ENCODE data around the gene GSS.
"Not testable (repeated sequence)": the region's sequence is repeated elsewhere in the genome, so short reads cannot be mapped to it uniquely, and the experiment has no call there.

GSS gene

DNA sequence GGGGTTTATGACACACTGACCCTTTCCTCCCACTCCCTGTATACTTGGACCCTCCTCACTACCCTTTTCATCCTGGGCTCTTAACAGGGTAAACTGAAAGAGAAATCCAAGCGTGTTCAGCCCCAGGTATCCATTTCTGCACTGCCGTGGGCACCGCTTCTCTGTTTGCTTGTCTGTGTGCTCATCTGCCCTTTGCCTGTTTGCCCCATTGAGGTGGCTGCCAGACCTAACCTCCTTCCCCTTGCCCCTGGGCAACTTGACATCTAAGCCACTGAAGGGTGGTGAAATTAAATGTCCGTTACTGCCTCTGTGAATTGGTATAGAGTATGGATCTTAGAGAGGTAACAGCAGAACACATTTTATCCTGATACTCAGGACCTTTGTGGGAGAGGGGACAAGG, 40.5 kb downstream of the GSS start:
- in situ Hi-C loops (cut with HindIII; ENCODE audit: low sequenced_read_pairs) = loop anchor here (25.0 kb wide), 1 partner anchor 122 kb away; no protein-coding TSS in a partner anchor

DNA sequence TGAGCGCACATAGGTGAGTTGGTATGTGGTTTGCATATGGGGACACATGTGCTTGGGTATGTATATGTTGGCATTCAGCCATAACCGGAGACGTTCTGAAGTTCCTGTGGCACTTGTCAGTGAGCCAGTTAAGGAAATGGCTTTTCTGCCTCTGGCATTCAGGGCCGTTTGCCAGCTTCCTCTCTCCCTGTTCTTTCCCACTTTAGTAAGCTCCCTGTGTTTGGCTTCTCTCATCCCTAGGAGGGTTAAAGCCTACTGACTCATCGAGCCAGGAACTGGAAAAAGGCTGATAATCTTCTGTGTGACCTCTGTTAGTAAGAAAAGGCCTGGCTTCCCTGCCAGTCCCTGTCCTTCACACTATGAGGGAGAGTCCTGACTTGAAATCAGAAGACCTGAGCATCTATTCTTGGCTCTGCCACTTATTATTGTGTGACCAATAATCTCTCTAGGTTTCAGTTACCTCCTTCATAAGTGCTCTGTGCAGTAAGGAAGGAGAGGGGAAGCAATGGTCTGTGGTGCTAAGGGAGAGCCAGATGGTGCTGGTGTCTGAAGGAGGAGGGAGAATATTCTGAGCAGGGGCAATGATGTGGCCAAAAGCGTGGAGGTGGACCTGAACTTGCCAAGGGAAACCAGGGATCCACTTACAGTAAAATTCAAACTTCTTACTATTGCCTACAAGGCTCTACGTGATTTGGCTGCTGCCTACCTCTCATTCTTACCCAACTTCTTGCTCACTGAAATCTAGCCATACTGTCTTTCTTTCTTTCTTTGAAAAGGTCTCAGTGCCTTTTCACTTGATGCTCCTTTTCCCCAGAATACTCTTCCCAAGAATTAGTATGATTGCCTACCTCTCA, 47.8 kb downstream of the GSS start:
- in situ Hi-C loops (cut with HindIII; ENCODE audit: low sequenced_read_pairs) = loop anchor here (25.0 kb wide), 1 partner anchor 129 kb away; no protein-coding TSS in a partner anchor

DNA sequence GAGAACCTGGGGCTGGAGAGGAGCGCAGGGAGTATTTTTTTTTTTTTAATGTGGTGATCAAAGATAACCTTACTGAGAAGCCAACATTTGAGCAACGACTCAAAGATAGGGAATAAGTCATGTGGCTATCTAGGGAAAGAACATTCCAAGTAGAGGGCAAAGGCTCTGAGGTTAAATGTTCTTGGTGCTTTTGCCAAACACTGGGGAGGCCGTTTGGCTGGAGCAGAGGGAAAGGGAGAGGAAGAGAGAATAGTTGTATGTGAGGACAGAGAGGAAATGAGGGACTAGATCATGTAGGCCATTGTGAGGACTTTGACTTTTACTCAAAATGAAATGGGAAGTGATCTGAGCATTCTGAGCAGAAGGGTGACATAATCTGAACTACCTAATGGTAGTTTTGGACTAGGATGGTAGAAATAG, 51.4 kb downstream of the GSS start:
- in situ Hi-C loops (cut with HindIII; ENCODE audit: low sequenced_read_pairs) = loop anchor here (25.0 kb wide), 1 partner anchor 133 kb away; no protein-coding TSS in a partner anchor

DNA sequence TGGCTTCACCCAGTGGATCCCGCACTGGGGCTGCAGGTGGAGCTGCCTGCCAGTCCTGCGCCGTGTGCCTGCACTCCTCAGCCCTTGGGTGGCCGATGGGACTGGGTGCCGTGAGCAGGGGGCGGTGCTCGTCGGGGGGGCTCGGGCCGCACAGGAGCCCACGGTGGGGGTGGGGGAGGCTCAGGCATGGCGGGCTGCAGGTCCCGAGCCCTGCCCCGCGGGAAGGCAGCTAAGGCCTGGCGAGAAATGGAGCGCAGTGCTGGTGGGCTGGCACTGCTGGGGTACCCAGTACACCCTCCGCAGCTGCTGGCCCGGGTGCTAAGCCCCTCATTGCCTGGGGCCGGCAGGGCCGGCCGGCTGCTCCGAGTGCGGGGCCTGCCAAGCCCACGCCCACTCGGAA, 56.9 kb downstream of the GSS start:
- in situ Hi-C loops (cut with HindIII; ENCODE audit: low sequenced_read_pairs) = not testable (repeated sequence)

DNA sequence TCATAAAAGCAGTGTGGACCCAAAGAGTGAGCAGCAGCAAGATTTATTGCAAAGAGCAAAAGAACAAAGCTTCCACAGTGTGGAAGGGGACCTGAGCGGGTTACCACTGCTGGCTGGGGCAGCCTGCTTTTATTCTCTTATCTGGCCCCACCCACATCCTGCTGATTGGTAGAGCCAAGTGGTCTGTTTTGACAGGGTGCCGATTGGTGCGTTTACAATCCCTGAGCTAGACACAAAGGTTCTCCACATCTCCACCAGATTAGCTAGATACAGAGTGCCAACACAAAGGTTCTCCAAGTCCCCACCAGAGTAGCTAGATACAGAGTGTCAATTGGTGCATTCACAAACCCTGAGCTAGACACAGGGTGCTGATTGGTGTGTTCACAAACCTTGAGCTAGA, 57.5 kb downstream of the GSS start:
- in situ Hi-C loops (cut with HindIII; ENCODE audit: low sequenced_read_pairs) = not testable (repeated sequence)

DNA sequence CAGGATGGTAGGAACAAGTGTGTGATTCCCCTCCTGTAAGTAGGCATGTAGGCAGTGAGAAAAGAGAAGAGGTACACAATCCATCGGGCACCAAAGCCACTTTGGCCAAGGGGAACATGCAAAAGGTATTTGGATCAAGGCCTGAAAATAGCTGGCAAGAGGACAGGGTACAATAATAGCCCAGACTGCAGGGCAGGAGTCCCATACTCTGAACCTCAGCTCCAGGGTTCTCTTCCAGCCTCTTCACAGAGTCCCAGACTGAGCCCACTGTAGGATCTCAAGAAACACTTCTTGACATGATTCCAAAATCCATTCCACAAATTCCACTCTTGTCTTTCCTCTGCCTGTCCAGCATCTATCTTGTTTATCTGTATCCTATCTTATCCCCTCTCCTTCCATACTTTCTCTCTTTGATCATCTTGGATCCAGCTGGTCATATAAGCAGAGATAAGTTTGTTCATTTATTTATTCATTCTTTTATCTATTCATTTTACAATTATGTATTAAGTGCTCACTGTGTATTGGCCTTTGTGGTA, 59.5 kb downstream of the GSS start:
- in situ Hi-C loops (cut with HindIII; ENCODE audit: low sequenced_read_pairs) = no loop called here

DNA sequence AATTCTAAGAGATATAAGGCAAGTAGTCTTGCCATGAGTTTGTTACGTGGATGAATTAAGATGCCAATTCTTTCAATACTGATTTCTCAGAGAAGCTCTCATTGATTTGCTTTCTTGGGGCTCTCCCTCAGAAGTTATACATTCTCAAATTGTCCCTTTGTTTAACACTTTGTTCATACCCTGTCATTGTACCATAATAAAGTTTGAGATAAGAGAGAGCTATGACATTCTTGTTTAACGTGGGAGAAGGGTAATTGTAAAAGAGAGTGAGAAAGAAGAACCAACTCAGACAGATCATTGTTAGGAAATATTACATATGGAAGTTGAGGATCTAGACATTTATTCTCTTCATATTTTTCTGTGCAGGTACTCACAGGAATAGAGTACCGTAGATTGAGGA, 60.1 kb downstream of the GSS start:
- in situ Hi-C loops (cut with HindIII; ENCODE audit: low sequenced_read_pairs) = no loop called here

DNA sequence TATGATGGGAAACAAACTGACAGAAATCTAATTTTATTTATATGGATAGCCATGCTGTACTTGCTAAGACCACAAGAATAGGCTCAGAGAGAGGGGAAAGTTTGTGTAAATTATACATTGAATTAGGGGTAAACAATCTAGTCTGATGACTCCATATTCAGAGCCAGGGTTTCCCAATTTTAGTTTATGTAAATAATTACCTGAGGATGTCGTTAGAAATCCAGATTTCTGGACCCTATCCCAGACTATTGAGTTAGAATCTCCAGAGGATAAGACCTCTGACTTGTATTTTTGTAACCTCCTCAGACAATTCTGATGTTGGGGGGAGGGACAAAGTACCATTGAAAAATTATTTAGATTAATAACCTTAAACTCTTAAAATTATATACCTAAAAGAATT, 60.9 kb downstream of the GSS start:
- in situ Hi-C loops (cut with HindIII; ENCODE audit: low sequenced_read_pairs) = no loop called here

DNA sequence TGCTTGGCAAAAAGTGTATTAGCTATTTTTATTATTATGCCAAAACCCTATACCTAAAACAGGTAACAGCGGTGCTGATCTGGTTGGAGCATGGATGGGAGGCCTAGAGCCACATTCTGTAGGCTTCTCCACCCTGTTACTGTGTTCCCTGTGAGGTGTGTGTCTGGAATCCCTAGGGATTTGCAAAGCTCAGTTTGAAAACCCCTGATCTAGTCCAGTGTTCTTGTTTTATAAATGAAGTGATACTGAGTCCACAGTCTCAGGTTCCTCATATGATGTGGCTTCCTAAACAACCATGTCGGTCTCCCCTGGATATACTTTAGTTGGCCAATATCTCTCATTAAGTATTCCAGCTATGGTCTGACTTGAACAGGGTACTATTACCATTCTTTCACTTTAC, 62.9 kb downstream of the GSS start:
- in situ Hi-C loops (cut with HindIII; ENCODE audit: low sequenced_read_pairs) = no loop called here

DNA sequence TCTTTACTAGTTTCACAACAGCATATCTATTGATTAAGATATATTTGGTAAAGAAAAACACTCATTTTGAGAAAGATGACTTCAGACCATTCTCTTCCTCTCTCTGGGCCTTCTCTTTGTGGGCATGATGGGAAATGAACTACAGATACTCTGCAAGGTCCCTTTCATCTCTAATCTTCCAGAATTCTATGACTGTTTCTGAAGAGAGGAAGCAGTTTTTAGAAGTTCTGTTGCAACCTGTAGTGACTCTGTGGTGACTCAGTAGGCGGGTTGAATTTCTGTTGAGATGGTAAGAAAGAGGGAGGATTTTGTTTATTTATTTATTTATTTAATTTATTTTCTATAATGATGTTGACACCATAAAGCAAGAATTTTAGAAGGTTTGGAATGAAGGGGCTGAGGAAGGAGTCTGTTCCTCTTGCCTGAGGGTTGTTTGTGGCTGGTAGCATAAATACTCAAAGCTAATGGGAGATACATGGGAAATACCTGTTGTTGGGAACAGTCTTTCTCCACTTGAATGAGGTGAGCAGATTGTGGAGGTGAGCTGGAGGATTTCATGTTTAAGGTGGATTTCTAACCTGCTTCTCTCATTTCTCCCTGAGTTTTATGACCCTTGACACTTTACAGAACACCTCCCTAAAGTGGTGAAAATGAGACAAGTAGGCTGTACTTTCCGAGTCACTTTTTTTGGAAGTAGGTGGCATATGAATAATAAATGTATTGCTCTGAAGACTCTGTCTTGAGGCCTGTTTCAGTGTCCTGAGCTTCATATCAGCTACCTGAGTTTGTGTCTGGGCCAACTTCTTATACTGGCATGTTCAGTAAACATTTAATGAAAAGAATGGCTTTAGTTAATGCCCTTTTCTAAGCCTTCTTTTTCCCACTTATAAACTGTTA, 64.2 kb downstream of the GSS start:
- in situ Hi-C loops (cut with HindIII; ENCODE audit: low sequenced_read_pairs) = no loop called here

DNA sequence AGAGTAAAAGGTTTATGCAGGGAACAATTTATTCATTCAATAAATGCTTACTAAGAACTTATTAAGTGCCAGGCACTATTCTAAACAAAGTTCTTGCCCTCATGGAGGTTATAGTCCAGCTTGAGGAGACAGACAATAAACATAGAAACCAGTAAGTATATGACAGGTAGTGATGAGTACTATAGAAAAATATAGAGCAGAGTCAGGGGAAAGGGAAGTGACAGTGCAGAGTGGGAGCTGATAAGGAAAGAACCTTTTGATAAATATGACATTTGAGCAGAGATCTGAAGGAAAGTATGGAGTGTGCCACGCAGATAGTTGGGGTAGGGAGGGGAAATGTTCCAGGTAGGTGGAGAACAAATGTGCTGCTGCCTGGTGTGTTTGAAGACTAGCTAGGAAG, 67.1 kb downstream of the GSS start:
- in situ Hi-C loops (cut with HindIII; ENCODE audit: low sequenced_read_pairs) = no loop called here

DNA sequence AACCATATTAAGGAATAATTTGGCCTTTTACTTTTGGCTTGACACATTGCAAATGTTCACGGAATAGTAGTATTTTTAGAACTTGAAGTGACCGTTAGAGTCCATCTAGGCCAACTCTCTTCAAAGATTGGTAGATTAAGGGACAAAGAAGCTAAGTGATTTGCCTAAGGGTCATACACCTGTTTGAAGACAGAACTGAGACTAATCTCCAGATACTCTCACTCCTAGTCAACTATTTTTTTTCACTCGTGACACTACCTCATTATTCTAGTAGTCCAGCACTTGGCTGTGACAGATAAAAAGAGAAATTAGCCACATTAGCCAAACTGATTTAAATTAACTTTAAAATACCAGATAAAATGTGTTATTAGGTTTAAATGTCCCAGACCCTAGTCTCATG, 68.6 kb downstream of the GSS start:
- in situ Hi-C loops (cut with HindIII; ENCODE audit: low sequenced_read_pairs) = no loop called here

DNA sequence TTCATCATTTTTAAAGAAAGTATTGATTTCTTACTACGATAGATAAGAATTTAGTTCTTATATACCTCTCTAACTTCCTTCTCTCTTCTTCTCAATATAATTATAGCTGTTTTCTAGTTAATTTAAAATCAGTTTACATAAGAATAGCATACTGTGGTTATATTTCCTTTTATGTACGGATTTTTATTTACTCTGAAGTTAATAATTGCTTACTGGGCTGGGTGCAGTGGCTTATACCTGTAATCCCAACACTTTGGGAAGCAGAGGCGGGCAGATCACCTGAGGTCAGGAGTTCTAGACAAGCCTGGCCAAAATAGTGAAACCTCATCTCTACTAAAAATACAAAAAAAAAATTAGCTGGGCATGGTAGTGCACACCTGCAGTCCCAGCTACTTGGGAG, 69.5 kb downstream of the GSS start:
- in situ Hi-C loops (cut with HindIII; ENCODE audit: low sequenced_read_pairs) = no loop called here

DNA sequence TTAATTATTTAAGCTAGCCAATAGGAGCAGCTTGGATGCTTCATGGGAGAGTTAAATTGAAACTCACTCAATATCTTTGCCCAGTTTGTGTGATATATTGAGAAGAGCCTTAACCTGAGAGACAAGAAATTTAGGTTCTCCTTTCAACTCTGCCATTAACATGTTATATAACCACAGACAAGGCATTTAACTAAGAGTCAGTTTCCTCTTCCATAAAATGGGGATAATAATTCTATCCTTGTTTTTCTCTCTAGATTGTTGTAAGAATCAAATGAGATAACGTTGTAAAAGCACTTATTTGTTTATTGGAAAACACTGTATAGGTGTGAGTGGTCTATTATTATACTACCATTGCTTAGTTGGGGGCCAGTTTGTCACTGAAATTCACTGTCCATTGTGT, 71.3 kb downstream of the GSS start:
- in situ Hi-C loops (cut with HindIII; ENCODE audit: low sequenced_read_pairs) = no loop called here

DNA sequence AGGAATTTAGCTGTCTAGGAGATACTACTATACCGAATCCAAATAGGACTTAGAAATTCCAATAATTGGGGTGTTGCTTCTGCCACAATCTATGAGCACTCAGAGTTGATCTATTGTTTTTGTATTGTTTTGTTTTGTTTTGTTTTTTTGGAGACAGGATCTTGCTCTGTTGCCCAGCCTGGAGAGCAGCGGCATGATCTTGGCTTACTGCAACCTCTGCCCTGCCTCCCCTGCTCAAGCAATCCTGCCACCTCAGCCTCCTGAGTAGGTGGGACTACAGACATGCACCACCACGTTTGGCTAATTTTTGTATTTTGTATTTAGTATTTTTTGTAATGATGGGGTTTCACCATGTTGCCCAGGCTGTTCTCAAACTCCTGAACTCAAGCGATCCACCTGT, 71.8 kb downstream of the GSS start:
- in situ Hi-C loops (cut with HindIII; ENCODE audit: low sequenced_read_pairs) = no loop called here

DNA sequence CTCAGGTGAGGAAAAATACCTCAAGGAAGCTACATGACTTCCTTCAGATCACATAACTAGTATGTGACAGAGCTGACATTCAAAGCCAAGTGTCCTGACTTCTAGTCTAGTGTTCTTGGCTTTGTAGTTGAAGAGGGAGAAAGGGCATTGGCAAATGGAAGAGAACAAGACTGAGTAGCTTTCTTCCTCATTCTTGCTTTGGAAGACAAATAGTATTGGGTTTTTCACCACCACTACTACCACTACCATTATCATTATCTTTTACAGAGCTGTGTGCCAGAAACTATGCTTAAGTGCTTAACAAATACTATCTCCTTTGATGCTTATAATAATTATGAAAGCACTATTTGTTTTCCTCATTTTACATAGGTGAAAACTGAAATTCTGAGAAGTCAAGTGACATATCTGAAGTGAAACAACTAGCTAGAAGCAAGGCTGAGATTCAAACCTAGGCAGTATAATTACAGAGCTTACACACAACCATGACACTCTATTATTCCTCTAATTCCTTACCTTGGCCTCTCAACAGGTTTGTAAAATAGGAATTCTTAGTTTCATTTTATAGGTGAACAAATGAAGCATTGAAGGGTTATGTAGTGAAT, 72.4 kb downstream of the GSS start:
- in situ Hi-C loops (cut with HindIII; ENCODE audit: low sequenced_read_pairs) = no loop called here

DNA sequence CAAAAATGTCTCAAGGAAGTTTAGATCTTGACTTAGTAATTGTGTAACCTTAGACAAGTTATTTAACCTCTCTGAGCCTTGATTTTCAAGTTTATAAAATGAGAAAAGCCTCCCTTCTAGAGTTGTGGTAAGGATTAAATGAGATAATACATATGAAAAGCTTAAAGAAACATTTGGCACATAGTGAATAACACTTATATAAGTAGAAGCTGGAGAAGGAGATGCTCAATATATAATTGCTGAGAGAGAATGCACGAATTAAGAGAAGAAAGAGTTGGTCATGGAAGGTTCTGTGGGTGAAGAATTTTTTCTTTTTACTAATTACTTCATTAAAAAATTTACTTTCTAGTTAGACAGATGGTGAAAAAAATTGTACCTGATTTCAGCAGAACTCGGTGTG, 73.9 kb downstream of the GSS start:
- in situ Hi-C loops (cut with HindIII; ENCODE audit: low sequenced_read_pairs) = no loop called here

DNA sequence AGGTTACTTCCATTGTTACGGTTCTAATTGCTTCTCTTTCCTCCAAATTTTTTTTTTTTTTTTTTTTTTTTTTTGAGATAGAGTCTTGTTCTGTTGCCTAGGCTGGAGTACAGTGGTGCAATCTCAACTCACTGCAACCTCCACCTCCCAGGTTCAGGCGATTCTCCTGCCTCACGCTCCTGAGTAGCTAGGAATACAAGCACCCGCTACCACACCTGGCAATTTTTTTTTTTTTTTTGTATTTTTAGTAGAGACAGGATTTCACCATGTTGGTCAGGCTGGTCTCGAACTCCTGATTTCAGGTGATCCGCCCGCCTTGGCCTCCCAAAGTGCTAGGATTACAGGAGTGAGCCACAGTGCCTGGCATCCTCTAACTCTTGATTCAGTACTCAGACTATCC, 74.6 kb downstream of the GSS start:
- in situ Hi-C loops (cut with HindIII; ENCODE audit: low sequenced_read_pairs) = not testable (repeated sequence)

DNA sequence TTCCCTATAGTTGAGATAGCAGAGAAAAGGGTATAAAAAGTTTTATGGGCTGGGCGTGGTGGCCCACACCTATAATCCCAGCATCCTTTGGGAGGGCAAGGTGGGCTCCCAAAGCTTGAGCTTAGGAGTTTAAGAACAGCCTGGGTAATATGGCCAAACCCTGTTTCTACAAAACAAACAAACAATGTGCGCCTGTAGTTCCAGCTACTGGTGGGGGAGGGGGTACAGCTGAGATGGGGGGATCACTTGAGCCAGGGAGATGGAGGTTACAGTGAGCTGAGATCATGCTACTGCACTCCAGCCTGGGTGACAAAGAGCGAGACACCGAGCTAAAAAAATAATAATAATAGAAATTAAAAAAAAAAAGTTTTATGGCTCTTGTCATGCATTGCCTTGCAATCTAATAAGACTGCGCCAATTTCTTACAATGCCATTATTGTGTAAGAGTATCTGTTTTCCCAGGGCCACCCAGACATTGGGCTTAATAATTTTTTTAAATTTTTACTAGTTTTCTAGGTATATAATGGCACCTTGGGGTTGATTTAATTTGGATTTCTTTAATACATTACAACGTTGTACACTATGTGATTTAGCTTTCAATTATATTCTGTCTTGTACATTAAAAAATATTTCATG, 75.3 kb downstream of the GSS start:
- in situ Hi-C loops (cut with HindIII; ENCODE audit: low sequenced_read_pairs) = no loop called here
